Measurements from ENCODE around the gene LIN7B.

DNA sequence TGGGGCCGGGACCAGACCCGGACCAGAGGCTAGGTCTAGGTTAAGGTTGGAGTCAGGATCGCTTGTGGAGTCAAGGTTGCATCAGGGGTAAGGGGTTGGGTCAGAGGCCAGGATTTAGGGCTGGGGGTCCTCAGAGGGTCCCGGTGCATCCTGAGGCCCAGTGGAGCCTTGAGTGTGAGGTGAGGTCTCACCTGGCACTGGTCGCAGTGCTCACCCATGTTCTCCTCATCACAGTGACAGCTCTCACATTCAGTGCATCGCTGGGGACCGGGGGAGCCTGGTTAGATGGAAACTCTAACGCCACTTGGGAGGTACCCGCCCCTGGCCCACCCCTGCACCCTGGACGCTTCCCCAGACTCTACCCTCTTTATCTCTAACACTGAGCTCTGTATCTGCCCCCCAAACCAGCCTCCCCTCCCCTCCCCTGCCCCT is 38.0 kb downstream of the LIN7B start:
- TF ChIP-seq SUZ12 (IDR thresholded peaks at IDR 0.05; ENCODE audit: extremely low read depth, insufficient read depth, insufficient read length) (no peak), ZNF274 (IDR thresholded peaks at IDR 0.05; ENCODE audit: low read depth, low read length) (no peak)

Data from NT2/D1 (cell line).